GM12878 (cell line): ENCODE data around the gene TMED6. TPM values are rescaled to one million over a fixed set of nuclear protein-coding genes. Genes with fewer than 3 reads are reported as not detected.

Experiments
- ATAC-seq: fragments of 200-7000 bp; cut with Tn5 transposase; 3 replicates; pipeline ENCODE4 v1.9.1; 2020; ENCODE audit warnings: mild to moderate bottlenecking, moderate library complexity
- BruUV-seq: library from RNA; stranded (reverse); fragments of 400-500 nt; replicated peaks from 2 replicates; lab custom pipeline; 2021; lab: Mats Ljungman, UMichigan
- CTCF ChIA-PET: fragments of 300-600 bp; sonication (Branson Sonifier 250); formaldehyde crosslinking; extraction: SDS; loops from one replicate; lab custom pipeline; 2021; ENCODE audit warnings: inconsistent platforms; lab: Yijun Ruan, JAX
- POLR2A ChIA-PET: fragments of 350-600 bp; formaldehyde crosslinking; extraction: SDS; loops from one replicate; lab custom pipeline; 2021; ENCODE audit warnings: inconsistent platforms; lab: Charles Lee
- RAD21 ChIA-PET: fragments of 300-600 bp; sonication (Branson Sonifier 250); formaldehyde crosslinking; loops from one replicate; lab custom pipeline; 2023; ENCODE audit warnings: antibody characterized with exemption; ENCODE audit not compliant: unreplicated experiment; lab: Charles Lee
- SMC1A ChIA-PET: fragments of 300-600 bp; sonication (Branson Sonifier 250); formaldehyde crosslinking; loops from one replicate; lab custom pipeline; 2023; ENCODE audit not compliant: unreplicated experiment, uncharacterized antibody; lab: Charles Lee
- DNase-seq: peaks from one replicate; pipeline ENCODE4 v3.0.0-alpha.2; 2011; ENCODE audit warnings: low read depth, low spot score
- FAIRE-seq: peaks from 3 replicates; lab custom pipeline; 2011; peaks lifted over from hg19 to GRCh38; lab: Jason Lieb, UNC
- H2AFZ ChIP-seq: 2 replicates; pipeline ENCODE4 v1.6.0; 2011; ENCODE audit warnings: low read depth, low read length, control low read depth; ENCODE audit not compliant: control insufficient read depth
- H3K27ac ChIP-seq: 2 replicates; pipeline ENCODE4 v1.5.1; 2011; ENCODE audit warnings: control low read depth; ENCODE audit not compliant: control insufficient read depth, insufficient read depth
- H3K27me3 ChIP-seq, 2 experiments: replicated peaks in 1 of 2; 2 replicates each; pipeline versions ENCODE4 v1.6.0 to v1.6.1; 2011; ENCODE audit warnings: low read length in 1 of 2; ENCODE audit not compliant: control insufficient read depth in 2 of 2, insufficient read depth in 2 of 2
- H3K36me3 ChIP-seq, 2 experiments: 2 replicates each; pipeline ENCODE4 v1.5.1; 2011; ENCODE audit warnings: low read length in 1 of 2; ENCODE audit not compliant: control insufficient read depth in 2 of 2, insufficient read depth in 2 of 2
- H3K4me1 ChIP-seq: 2 replicates; pipeline ENCODE4 v1.6.1; 2011; ENCODE audit warnings: mild to moderate bottlenecking, low read length, moderate library complexity, mixed read lengths; ENCODE audit not compliant: control insufficient read depth, insufficient read depth
- H3K4me2 ChIP-seq: 2 replicates; pipeline ENCODE4 v1.6.0; 2011; ENCODE audit warnings: control low read depth; ENCODE audit not compliant: control insufficient read depth, insufficient read depth
- H3K4me3 ChIP-seq: fragments of 200-600 bp; sonication (generic); 2 replicates; pipeline ENCODE4 v1.5.1; 2016
- H3K79me2 ChIP-seq: 2 replicates; pipeline ENCODE4 v1.6.0; 2011; ENCODE audit warnings: low read length; ENCODE audit not compliant: control insufficient read depth, insufficient read depth
- H3K9ac ChIP-seq: 2 replicates; pipeline ENCODE4 v1.8.0; 2011; ENCODE audit warnings: low read length, control low read depth, mixed read lengths; ENCODE audit not compliant: control insufficient read depth, insufficient read depth
- H3K9me3 ChIP-seq: replicated peaks from 3 replicates; pipeline ENCODE4 v1.5.1; 2011; ENCODE audit warnings: mild to moderate bottlenecking, low read length; ENCODE audit not compliant: control insufficient read depth, insufficient read depth
- H4K20me1 ChIP-seq: 2 replicates; pipeline ENCODE4 v1.6.0; 2011; ENCODE audit not compliant: control insufficient read depth, insufficient read depth
- BHLHE40 ChIP-seq, 2 experiments: fragments of 450-650 bp in 1 of 2; IDR thresholded peaks; 2 replicates each; pipeline ENCODE4 v1.6.1; 2011 to 2017; ENCODE audit warnings: low read depth in 2 of 2, borderline replicate concordance in 1 of 2, improper control_type of control experiment in 1 of 2, low read length in 1 of 2, mild to moderate bottlenecking in 1 of 2
- CBX3 ChIP-seq: fragments of 200-600 bp; sonication (generic); IDR thresholded peaks from 2 replicates; pipeline ENCODE4 v1.6.1; 2016; ENCODE audit warnings: low read depth, borderline replicate concordance
- CREB1 ChIP-seq: IDR thresholded peaks from 2 replicates; pipeline ENCODE4 v1.6.1; 2012; ENCODE audit warnings: low read depth, mild to moderate bottlenecking, inconsistent platforms
- EP300 ChIP-seq, 2 experiments: fragments of 150-350 bp in 1 of 2; IDR thresholded peaks; 2 replicates each; pipeline ENCODE4 v1.6.1; 2011 to 2012; ENCODE audit warnings: low read depth in 2 of 2, low read length in 2 of 2, borderline replicate concordance in 1 of 2, improper control_type of control experiment in 1 of 2, inconsistent platforms in 1 of 2; ENCODE audit not compliant: control insufficient read depth in 1 of 2
- MEF2A ChIP-seq: IDR thresholded peaks from 2 replicates; pipeline ENCODE4 v1.6.1; 2011; ENCODE audit warnings: low read depth, mild to moderate bottlenecking, low read length, moderate library complexity; ENCODE audit not compliant: insufficient read depth
- MTA3 ChIP-seq: IDR thresholded peaks from 2 replicates; pipeline ENCODE4 v1.6.1; 2012; ENCODE audit warnings: low read length, inconsistent platforms, borderline replicate concordance
- NFIC ChIP-seq: IDR thresholded peaks from 2 replicates; pipeline ENCODE4 v1.6.1; 2012; ENCODE audit warnings: low read depth, mild to moderate bottlenecking, inconsistent platforms, low read length, moderate library complexity
- NR2F1 ChIP-seq: fragments of 450-650 bp; conservative IDR thresholded peaks from 2 replicates; pipeline ENCODE4 v1.6.1; 2017; ENCODE audit warnings: mild to moderate bottlenecking
- POLR2A ChIP-seq: IDR thresholded peaks from 2 replicates; pipeline ENCODE4 v1.6.1; 2011; ENCODE audit warnings: low read depth, mild to moderate bottlenecking, low read length
- RCOR1 ChIP-seq: conservative IDR thresholded peaks from 2 replicates; pipeline ENCODE4 v1.6.1; 2012; ENCODE audit warnings: low read depth, low read length, improper control_type of control experiment
- SKIL ChIP-seq: fragments of 450-650 bp; IDR thresholded peaks from 2 replicates; pipeline ENCODE4 v1.6.1; 2017; ENCODE audit warnings: mild to moderate bottlenecking, low read depth, inconsistent platforms; ENCODE audit not compliant: poor library complexity, severe bottlenecking
- SMAD5 ChIP-seq: IDR thresholded peaks from 2 replicates; pipeline ENCODE4 v1.6.1; 2016; ENCODE audit warnings: antibody characterized with exemption, low read depth
- SP1 ChIP-seq: IDR thresholded peaks from one replicate; pipeline ENCODE4 v1.6.1; 2011; ENCODE audit warnings: low read depth, low read length
- SREBF2 ChIP-seq: IDR thresholded peaks from 2 replicates; pipeline ENCODE4 v1.6.1; 2012; ENCODE audit warnings: mild to moderate bottlenecking, low read length
- SRF ChIP-seq, 2 experiments: IDR thresholded peaks; 2 replicates each; pipeline ENCODE4 v1.6.1; 2011; ENCODE audit warnings: low read depth in 2 of 2, low read length in 2 of 2, mild to moderate bottlenecking in 1 of 2, moderate library complexity in 1 of 2
- ZNF24 ChIP-seq: fragments of 450-650 bp; IDR thresholded peaks from 2 replicates; pipeline ENCODE4 v1.6.1; 2017; ENCODE audit warnings: antibody characterized with exemption, mild to moderate bottlenecking
- ZSCAN29 ChIP-seq: fragments of 450-650 bp; IDR thresholded peaks from 2 replicates; pipeline ENCODE4 v1.6.1; 2017; ENCODE audit warnings: mild to moderate bottlenecking, moderate library complexity
- ZZZ3 ChIP-seq: IDR thresholded peaks from 2 replicates; pipeline ENCODE4 v1.6.1; 2011; ENCODE audit warnings: low read depth; ENCODE audit not compliant: control insufficient read depth, insufficient read length
- WGBS: methylation state at CpG from one replicate; pipeline ENCODE4 v1.1.6; 2016; ENCODE audit warnings: low lambda C conversion rate; ENCODE audit not compliant: insufficient replicate concordance, insufficient coverage; ENCODE audit errors: missing lambda C conversion rate; 5-methylcytosine and 5-hydroxymethylcytosine counted together
- in situ Hi-C: fragments of 300-500 bp; cut with MboI; formaldehyde crosslinking; loops from 9 replicates; pipeline ENCODE4 v1.14.3; 2018; ENCODE audit warnings: mixed read lengths
- intact Hi-C: fragments of 100-400 bp; cut with micrococcal nuclease; formaldehyde crosslinking; loops from one replicate; pipeline ENCODE4 v1.14.2; 2022; ENCODE audit not compliant: unreplicated experiment
- polyA plus RNA-seq, 11 experiments: library from polyadenylated mRNA; depleted of rRNA in 4 of 11; unstranded in 6 of 11; stranded (reverse) in 5 of 11; fragments of >200 nt; fragmentation: Nextera tagmentation in 4 of 11; fragmentation: Illumina TruSeq in 1 of 11; extraction: Ambion mirVana in 4 of 11; extraction: Trizol in 1 of 11; gene quantifications; 1 replicate in 1 of 11; 2 replicates in 10 of 11; pipeline versions ENCODE4 v1.2.1 to v1.2.3, GENCODE V29; 2011 to 2016; ENCODE audit warnings: inconsistent platforms in 2 of 11, missing spikeins in 2 of 11, low read depth in 1 of 11
- total RNA-seq, 4 experiments: library from RNA; depleted of rRNA in 3 of 4; stranded (reverse); fragments of >200 nt in 3 of 4; fragmentation: Illumina TruSeq in 1 of 4; extraction: Trizol in 1 of 4; gene quantifications; 2 replicates each; pipeline versions ENCODE4 v1.2.1 to v1.2.3, GENCODE V29; 2013 to 2021

TMED6 gene
- total and polyA plus RNA-seq, 10 of the 15 experiments (the other 5 are each of a cell fraction or from before 2014, with no cell fraction given), result 0.27 to 1.7 (median 0.78) TPM

GRCh38 chr16:69320740-69321073 is 30.9 kb downstream of the TMED6 start:
- Histone ChIP-seq H3K4me1 (no peaks in the 10 kb centered on the region; the same call in 1 of the 2 replicates), H2AFZ (no peak overlapping the region), H3K79me2 (peaks cover 14% of the 10 kb centered on the region), H3K9me3 (no peaks in the 10 kb centered on the region), H4K20me1 (no peaks in the 10 kb centered on the region), H3K9ac (no peak overlapping the region)
- no peak for DNase-seq
- CTCF ChIA-PET, result no interaction called here
- POLR2A ChIA-PET, result no interaction called here
- RAD21 ChIA-PET, result no interaction called here
- BruUV-seq, result no TSS peak
- TF ChIP-seq SKIL, result no peak
- no peak for TF ChIP-seq NFIC
- no peak for TF ChIP-seq ZSCAN29
- TF ChIP-seq ZNF24, result no peak
- no peak for TF ChIP-seq SMAD5
- no peak for TF ChIP-seq SP1
- TF ChIP-seq MEF2A, result no peak
- TF ChIP-seq NR2F1, result no peak
- no peak for TF ChIP-seq EP300 (IDR thresholded peaks at IDR 0.05; ENCODE audit: borderline replicate concordance in 1 of 2, control insufficient read depth in 1 of 2, low read depth in 2 of 2, low read length in 2 of 2)
- TF ChIP-seq CBX3, result no peak
- no peak for TF ChIP-seq BHLHE40 (IDR thresholded peaks at IDR 0.05; ENCODE audit: borderline replicate concordance in 1 of 2, low read depth in 2 of 2, low read length in 1 of 2)
- TF ChIP-seq SREBF2, result no peak
- no peak for TF ChIP-seq RCOR1
- TF ChIP-seq CREB1, result no peak
- no peak for TF ChIP-seq ZZZ3
- TF ChIP-seq SRF (IDR thresholded peaks at IDR 0.05; ENCODE audit: low read depth in 2 of 2, low read length in 2 of 2), result no peak
- TF ChIP-seq POLR2A, result no peak
- no peak for TF ChIP-seq MTA3
- TF ChIP-seq, all 136 proteins: peak for 0
- SMC1A ChIA-PET, result no interaction called here
- no peak overlapping the region for H3K27ac ChIP-seq
- H3K36me3 ChIP-seq, result peaks cover 29 to 52% of the 10 kb centered on the region in 2 experiments
- no peaks in the 10 kb centered on the region for H3K27me3 ChIP-seq
- H3K4me2 ChIP-seq, result no peak overlapping the region
- ATAC-seq (no peak), FAIRE-seq (no peak)
- in situ Hi-C loops (no loop called here), intact Hi-C loops (no loop called here)
- H3K4me3 ChIP-seq, result no peak overlapping the region
- WGBS, result 94% methylated on average over 13 of the region's 13 CpGs
